Measurements from ENCODE around the gene SNAI3.

SNAI3 gene

DNA sequence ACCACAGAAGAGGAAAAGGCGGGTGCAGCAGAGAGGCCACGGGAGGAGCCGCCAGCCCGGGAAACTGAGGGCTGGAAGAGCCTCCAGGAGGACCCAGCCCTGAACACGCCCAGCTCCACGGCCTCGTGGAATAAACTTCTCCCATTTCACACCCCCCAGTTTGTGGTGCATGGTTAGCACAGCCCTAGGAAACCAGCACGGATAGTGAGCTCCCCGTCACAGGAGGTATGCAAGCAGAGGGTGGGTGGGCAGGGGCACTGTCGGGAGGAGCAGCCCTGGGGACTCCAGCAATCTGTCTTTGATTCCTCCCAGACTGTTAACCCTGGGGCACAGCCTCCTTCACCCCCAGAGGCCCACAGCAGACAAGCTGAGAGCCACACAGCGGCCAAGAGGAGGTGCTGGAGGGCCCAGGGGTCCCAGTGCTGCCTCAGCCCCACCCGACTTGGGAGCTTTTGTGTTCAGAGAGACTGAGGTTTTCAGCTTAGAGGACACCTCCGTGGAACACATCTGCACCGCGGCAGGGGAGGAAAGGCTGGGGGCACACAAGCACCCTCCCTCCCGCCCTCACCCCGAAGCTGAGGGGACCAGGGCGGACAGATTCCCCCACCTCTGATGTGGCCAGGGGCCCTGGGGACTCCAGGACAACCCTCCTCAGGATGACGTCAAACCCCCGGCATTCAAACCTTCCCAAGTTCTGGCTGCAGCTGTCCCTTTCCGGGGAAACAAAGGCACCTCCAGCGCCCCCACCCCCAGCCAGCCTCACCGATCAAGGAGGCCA, 49.6 kb downstream of the SNAI3 start:
- Histone ChIP-seq H3K27me3 (ENCODE audit: insufficient read depth, low read length, poor library complexity, severe bottlenecking) (no peaks in the 10 kb centered on the region), H3K9me3 (ENCODE audit: insufficient read depth, low read depth, low read length) (no peaks in the 10 kb centered on the region), H3K9me2 (replicated peaks; ENCODE audit: low read depth, low read length) (no peaks in the 10 kb centered on the region), H2AFZ (ENCODE audit: low read length) (no peak overlapping the region), H3K9ac (ENCODE audit: low read depth, low read length, poor library complexity, severe bottlenecking) (no peak overlapping the region), H3K4me2 (ENCODE audit: low read depth, low read length, poor library complexity, severe bottlenecking) (no peak overlapping the region), H3K79me2 (ENCODE audit: insufficient read depth, low read length) (no peaks in the 10 kb centered on the region), H3K4me3 (ENCODE audit: low read length, poor library complexity, severe bottlenecking) (no peak overlapping the region), H4K20me1 (ENCODE audit: insufficient read depth, low read length, poor library complexity, severe bottlenecking) (no peaks in the 10 kb centered on the region), H3K36me3 (ENCODE audit: insufficient read depth, low read length) (no peaks in the 10 kb centered on the region), H3K4me1 (ENCODE audit: insufficient read depth, low read length, poor library complexity, severe bottlenecking) (no peaks in the 10 kb centered on the region), H3F3A (ENCODE audit: low read depth) (no peaks in the 10 kb centered on the region)
- no peak for TF ChIP-seq EZH2phosphoT487 (IDR thresholded peaks at IDR 0.05; ENCODE audit: borderline replicate concordance)
- TF ChIP-seq, protein P1, sequence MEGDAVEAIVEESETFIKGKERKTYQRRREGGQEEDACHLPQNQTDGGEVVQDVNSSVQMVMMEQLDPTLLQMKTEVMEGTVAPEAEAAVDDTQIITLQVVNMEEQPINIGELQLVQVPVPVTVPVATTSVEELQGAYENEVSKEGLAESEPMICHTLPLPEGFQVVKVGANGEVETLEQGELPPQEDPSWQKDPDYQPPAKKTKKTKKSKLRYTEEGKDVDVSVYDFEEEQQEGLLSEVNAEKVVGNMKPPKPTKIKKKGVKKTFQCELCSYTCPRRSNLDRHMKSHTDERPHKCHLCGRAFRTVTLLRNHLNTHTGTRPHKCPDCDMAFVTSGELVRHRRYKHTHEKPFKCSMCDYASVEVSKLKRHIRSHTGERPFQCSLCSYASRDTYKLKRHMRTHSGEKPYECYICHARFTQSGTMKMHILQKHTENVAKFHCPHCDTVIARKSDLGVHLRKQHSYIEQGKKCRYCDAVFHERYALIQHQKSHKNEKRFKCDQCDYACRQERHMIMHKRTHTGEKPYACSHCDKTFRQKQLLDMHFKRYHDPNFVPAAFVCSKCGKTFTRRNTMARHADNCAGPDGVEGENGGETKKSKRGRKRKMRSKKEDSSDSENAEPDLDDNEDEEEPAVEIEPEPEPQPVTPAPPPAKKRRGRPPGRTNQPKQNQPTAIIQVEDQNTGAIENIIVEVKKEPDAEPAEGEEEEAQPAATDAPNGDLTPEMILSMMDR (conservative IDR thresholded peaks at IDR 0.05; ENCODE audit: low read length), result no peak

DNA sequence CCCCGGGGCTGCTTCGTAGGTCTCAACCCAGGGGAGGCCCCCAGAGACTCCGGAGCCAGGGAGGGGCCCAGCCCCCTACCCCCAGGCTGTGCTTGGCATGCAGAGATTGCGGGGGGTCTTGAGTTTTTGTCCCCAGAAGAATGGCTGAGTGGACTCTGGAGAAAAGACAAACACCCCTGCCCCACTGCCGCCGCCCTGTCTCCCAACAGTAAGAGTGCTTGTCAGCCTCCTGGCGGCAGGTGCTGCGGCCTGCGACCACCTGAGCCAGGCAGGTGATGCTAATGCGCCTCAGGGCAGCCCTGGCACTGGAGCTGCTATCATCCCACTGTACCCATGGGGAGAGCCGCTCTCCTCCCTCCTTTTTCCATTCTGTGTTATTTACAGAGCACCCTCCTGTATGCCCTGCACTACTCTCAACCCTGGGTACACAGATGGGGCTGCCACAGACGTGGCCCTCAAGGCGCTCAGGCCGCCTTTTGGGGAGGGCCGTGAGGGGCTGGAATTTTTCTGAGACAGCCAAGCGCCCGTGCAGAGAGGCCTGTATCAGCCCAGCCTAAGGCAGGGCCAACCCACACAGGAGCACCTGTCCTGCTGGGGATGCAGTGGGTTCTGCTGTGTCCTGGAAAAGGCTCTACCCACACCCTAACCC, 50.5 kb downstream of the SNAI3 start:
- H3K4me1 ChIP-seq (ENCODE audit: insufficient read depth, low read length, poor library complexity, severe bottlenecking), result no peaks in the 10 kb centered on the region
- no peaks in the 10 kb centered on the region for H4K20me1 ChIP-seq (ENCODE audit: insufficient read depth, low read length, poor library complexity, severe bottlenecking)

DNA sequence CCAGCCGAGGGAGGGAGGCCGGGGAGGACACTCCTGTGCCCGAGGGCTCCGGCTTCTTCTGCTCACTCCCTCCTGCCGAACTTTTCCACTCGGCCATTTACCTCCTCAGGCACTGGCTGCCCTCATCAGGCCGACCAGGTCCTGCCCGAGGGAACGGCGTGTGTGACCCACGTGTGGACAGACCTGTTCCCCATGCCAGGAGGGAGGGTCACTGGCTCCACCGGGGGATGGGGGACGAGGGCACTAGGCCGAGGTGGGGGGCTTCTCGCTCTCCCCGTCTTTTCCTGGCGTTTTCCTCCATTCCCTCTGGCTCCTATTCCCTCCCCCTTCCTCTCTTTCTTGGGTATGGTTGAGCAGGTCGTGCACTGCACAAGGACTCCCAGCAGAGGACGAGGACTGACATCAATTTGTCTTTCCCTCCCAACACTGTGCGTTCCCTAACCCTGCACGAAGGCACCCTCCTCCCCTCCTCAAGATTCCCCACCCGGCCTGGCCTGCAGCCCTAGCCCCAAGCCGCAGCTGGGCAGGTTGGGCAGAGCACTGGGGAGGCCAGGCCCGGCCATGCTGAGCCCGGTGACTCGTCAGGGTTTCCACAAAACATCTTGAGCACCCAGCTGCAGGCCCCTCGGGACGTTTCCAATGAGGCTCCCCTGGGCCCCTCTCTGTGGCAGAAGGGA, 51.2 kb downstream of the SNAI3 start:
- Histone ChIP-seq H3K27me3 (ENCODE audit: insufficient read depth, low read length, poor library complexity, severe bottlenecking) (no peaks in the 10 kb centered on the region), H3K9me3 (ENCODE audit: insufficient read depth, low read depth, low read length) (no peaks in the 10 kb centered on the region), H2AFZ (ENCODE audit: low read length) (no peak overlapping the region), H3K4me3 (ENCODE audit: low read length, poor library complexity, severe bottlenecking) (no peak overlapping the region), H3K9me2 (replicated peaks; ENCODE audit: low read depth, low read length) (no peaks in the 10 kb centered on the region), H3K9ac (ENCODE audit: low read depth, low read length, poor library complexity, severe bottlenecking) (no peak overlapping the region), H4K20me1 (ENCODE audit: insufficient read depth, low read length, poor library complexity, severe bottlenecking) (no peaks in the 10 kb centered on the region), H3F3A (ENCODE audit: low read depth) (no peaks in the 10 kb centered on the region), H3K4me2 (ENCODE audit: low read depth, low read length, poor library complexity, severe bottlenecking) (no peak overlapping the region), H3K79me2 (ENCODE audit: insufficient read depth, low read length) (no peaks in the 10 kb centered on the region), H3K36me3 (ENCODE audit: insufficient read depth, low read length) (peaks cover 4% of the 10 kb centered on the region; the same call in 1 of the 2 replicates), H3K4me1 (ENCODE audit: insufficient read depth, low read length, poor library complexity, severe bottlenecking) (no peaks in the 10 kb centered on the region)
- no peak for TF ChIP-seq EZH2phosphoT487 (IDR thresholded peaks at IDR 0.05; ENCODE audit: borderline replicate concordance)
- TF ChIP-seq, protein P1 (conservative IDR thresholded peaks at IDR 0.05; ENCODE audit: low read length), result no peak

More for the DNA sequence above, 50.5 kb downstream of the SNAI3 start:
- Histone ChIP-seq H3K79me2 (ENCODE audit: insufficient read depth, low read length) (no peaks in the 10 kb centered on the region), H3K9me3 (ENCODE audit: insufficient read depth, low read depth, low read length) (no peaks in the 10 kb centered on the region), H3K4me3 (ENCODE audit: low read length, poor library complexity, severe bottlenecking) (no peak overlapping the region), H2AFZ (ENCODE audit: low read length) (no peak overlapping the region), H3K9ac (ENCODE audit: low read depth, low read length, poor library complexity, severe bottlenecking) (no peak overlapping the region), H3K36me3 (ENCODE audit: insufficient read depth, low read length) (no peaks in the 10 kb centered on the region), H3K27me3 (ENCODE audit: insufficient read depth, low read length, poor library complexity, severe bottlenecking) (no peaks in the 10 kb centered on the region), H3K9me2 (replicated peaks; ENCODE audit: low read depth, low read length) (no peaks in the 10 kb centered on the region), H3F3A (ENCODE audit: low read depth) (no peaks in the 10 kb centered on the region), H3K4me2 (ENCODE audit: low read depth, low read length, poor library complexity, severe bottlenecking) (no peak overlapping the region)
- no peak for TF ChIP-seq EZH2phosphoT487 (IDR thresholded peaks at IDR 0.05; ENCODE audit: borderline replicate concordance)
- TF ChIP-seq, protein P1 (conservative IDR thresholded peaks at IDR 0.05; ENCODE audit: low read length), result no peak
